ENCODE results near the gene CREG2. TPM values are rescaled to one million over a fixed set of nuclear protein-coding genes. Genes with fewer than 3 reads are reported as not detected.

The CREG2 gene
- total RNA-seq, 4 donors from 2014 or later, result under 0.01 to 0.16 TPM; not detected in 2

DNA sequence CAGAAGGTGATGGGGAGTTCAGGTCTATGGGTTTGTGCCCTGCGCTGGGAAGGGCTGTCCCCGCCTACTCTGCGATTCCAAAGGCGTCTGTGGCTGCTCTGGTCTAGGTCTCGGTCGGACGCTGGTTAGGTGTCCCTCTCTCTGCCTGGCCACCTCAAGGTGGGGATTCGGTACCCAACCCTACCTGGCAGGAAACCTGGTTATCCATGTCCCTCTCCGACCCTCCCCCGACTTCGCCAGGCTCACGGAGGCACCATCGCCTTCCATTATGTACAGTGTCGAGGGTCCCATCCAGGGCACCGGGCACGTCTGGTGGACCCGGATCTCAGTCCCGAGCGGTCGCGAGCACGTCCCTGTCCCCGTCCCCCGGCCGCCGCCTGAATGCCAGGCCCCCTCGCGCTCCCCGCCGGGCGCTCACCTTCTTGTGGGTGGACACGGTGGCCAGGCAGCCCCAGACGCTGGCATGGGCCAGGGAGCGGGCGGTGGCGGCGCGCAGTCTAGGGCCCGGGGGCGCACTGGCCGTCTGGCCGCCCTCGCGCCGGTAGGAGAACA, 628 bp downstream of the CREG2 start:
- peak overlapping the region in 3 of 4 donors; percentile 21 to 61 (median 40) for H3K4me3 ChIP-seq
- H3K27ac ChIP-seq, result no peak overlapping the region
- peaks cover 67% of the 10 kb centered on the region for H3K27me3 ChIP-seq
- TF ChIP-seq POLR2AphosphoS5 (IDR thresholded peaks at IDR 0.05), result no peak
- no peak for TF ChIP-seq EP300 (IDR thresholded peaks at IDR 0.05; ENCODE audit: low read depth)
- TF ChIP-seq POLR2A (IDR thresholded peaks at IDR 0.05), result no peak
- TF ChIP-seq, protein P1, sequence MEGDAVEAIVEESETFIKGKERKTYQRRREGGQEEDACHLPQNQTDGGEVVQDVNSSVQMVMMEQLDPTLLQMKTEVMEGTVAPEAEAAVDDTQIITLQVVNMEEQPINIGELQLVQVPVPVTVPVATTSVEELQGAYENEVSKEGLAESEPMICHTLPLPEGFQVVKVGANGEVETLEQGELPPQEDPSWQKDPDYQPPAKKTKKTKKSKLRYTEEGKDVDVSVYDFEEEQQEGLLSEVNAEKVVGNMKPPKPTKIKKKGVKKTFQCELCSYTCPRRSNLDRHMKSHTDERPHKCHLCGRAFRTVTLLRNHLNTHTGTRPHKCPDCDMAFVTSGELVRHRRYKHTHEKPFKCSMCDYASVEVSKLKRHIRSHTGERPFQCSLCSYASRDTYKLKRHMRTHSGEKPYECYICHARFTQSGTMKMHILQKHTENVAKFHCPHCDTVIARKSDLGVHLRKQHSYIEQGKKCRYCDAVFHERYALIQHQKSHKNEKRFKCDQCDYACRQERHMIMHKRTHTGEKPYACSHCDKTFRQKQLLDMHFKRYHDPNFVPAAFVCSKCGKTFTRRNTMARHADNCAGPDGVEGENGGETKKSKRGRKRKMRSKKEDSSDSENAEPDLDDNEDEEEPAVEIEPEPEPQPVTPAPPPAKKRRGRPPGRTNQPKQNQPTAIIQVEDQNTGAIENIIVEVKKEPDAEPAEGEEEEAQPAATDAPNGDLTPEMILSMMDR (IDR thresholded peaks at IDR 0.05), result no peak
- in situ Hi-C loops (cut with MboI; ENCODE audit: low pct_ligation_motif_present in 1 of 4, low pct_unique_long_range_greater_than_20kb in 1 of 4, low sequenced_read_pairs in 3 of 4), result no loop called here
- 1% methylated on average over 40 of the region's 45 CpGs; no CpG with 5 or more reads in 1 of the 2 donors for WGBS, 2 donors (ENCODE audit: low coverage in 1 of 2)
- no peaks in the 10 kb centered on the region for H3K36me3 ChIP-seq
- no peak for DNase-seq
- H3K4me1 ChIP-seq, result peaks cover 5 to 14% (median 11%) of the 10 kb centered on the region in 4 donors
- H3K9me3 ChIP-seq, result no peaks in the 10 kb centered on the region
- intact Hi-C loops (cut with DNase I; ENCODE audit: low total_unique reads), result no loop called here

DNA sequence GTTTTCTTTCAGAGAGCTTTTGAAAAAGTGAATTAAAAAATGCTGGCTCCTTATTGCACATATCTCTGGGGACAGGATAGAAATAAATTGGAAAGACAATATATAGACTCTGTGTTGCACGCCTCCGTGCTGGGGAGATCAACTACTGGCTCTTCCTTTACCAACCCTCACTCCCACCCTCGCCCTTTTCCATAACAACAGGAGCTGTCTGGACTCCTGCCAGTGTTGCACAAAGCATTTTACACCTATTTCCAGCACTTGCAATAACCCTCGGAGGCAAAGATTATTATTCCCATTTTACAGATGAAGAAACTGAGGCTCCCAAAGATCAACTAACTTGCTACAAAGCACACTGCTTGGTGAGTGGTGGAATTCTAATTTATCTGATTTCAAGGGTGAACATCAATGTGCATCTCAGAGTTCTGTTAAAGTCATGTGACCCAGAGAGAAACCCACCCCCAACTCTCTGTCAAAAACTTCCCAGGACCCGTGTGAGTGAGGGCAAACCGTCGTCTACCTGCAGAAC, 4.2 kb downstream of the CREG2 start:
- H3K27ac ChIP-seq, result no peak overlapping the region
- 77% methylated on average over 7 of the region's 7 CpGs; no CpG with 5 or more reads in 1 of the 2 donors for WGBS, 2 donors (ENCODE audit: low coverage in 1 of 2)

DNA sequence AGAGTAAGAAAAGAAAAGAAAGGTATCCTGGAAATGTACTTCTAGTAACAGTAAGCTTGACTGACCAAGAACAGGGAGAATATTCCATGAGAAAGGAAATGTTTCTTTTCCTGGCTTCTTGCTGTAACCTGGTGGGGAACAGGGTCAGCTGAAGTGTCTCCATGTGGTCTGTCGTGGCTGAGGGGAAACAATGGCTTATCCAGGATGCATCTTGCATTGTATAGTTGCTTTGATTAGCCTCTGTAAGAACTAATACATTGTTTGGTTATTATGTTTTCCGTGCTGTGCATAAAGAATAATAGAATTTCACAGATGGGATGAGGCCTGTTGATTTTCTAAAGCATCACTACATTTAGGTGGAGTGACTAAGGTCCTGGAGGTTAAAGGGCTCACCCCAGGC, 4.9 kb downstream of the CREG2 start:
- no peak for DNase-seq
- Histone ChIP-seq H3K27ac (no peak overlapping the region), H3K4me1 (peaks cover under 1 to 11% (median 8%) of the 10 kb centered on the region in 4 donors), H3K9me3 (no peaks in the 10 kb centered on the region), H3K36me3 (no peaks in the 10 kb centered on the region), H3K4me3 (no peak overlapping the region), H3K27me3 (peaks cover 37% of the 10 kb centered on the region)
- 88% methylated on average over 2 of the region's 2 CpGs; no CpG with 5 or more reads in 1 of the 2 donors for WGBS, 2 donors (ENCODE audit: low coverage in 1 of 2)
- in situ Hi-C loops (cut with MboI; ENCODE audit: low pct_ligation_motif_present in 1 of 4, low pct_unique_long_range_greater_than_20kb in 1 of 4, low sequenced_read_pairs in 3 of 4), result no loop called here
- TF ChIP-seq POLR2AphosphoS5 (IDR thresholded peaks at IDR 0.05) (no peak), EP300 (IDR thresholded peaks at IDR 0.05; ENCODE audit: low read depth) (no peak), POLR2A (IDR thresholded peaks at IDR 0.05) (no peak)
- TF ChIP-seq, protein P1 (IDR thresholded peaks at IDR 0.05), result no peak
- intact Hi-C loops (cut with DNase I; ENCODE audit: low total_unique reads), result no loop called here

More for the DNA sequence above, 4.2 kb downstream of the CREG2 start:
- H3K9me3 ChIP-seq, result no peaks in the 10 kb centered on the region
- TF ChIP-seq POLR2A (IDR thresholded peaks at IDR 0.05) (no peak), EP300 (IDR thresholded peaks at IDR 0.05; ENCODE audit: low read depth) (no peak), POLR2AphosphoS5 (IDR thresholded peaks at IDR 0.05) (no peak)
- TF ChIP-seq, protein P1 (IDR thresholded peaks at IDR 0.05), result no peak
- DNase-seq, result no peak
- H3K4me3 ChIP-seq, result no peak overlapping the region
- in situ Hi-C loops (cut with MboI; ENCODE audit: low pct_ligation_motif_present in 1 of 4, low pct_unique_long_range_greater_than_20kb in 1 of 4, low sequenced_read_pairs in 3 of 4) (no loop called here), intact Hi-C loops (cut with DNase I; ENCODE audit: low total_unique reads) (no loop called here)
- peaks cover 43% of the 10 kb centered on the region for H3K27me3 ChIP-seq
- H3K4me1 ChIP-seq, result peaks cover 5 to 14% (median 11%) of the 10 kb centered on the region in 4 donors
- no peaks in the 10 kb centered on the region for H3K36me3 ChIP-seq

DNA sequence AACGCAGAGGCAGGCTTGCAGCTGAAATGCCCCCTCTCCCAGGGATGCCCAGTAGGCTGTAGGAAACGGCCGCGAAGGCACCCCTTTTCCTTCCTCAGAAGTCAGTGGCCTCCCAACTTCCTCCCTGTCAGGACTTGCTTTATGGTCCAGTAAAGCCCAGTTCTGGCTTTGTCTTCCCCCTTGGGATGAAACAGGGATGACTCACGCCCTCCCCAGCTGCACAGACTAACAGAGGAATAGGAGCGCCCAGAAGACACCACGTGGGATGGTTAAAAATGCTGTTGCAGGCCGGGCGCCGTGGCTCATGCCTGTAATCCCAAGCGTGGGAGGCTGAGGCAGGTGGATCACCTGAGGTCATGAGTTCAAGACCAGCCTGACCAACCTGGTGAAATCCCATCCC, 6.9 kb downstream of the CREG2 start:
- in situ Hi-C loops (cut with MboI; ENCODE audit: low pct_ligation_motif_present in 1 of 4, low pct_unique_long_range_greater_than_20kb in 1 of 4, low sequenced_read_pairs in 3 of 4), result no loop called here
- Histone ChIP-seq H3K4me3 (no peak overlapping the region), H3K9me3 (no peaks in the 10 kb centered on the region), H3K27me3 (peaks cover 16% of the 10 kb centered on the region), H3K4me1 (no peaks in the 10 kb centered on the region), H3K27ac (no peak overlapping the region), H3K36me3 (no peaks in the 10 kb centered on the region)
- 40 to 81% methylated on average over 1 to 11 of the region's 11 CpGs for WGBS, 2 donors (ENCODE audit: low coverage in 1 of 2)
- intact Hi-C loops (cut with DNase I; ENCODE audit: low total_unique reads), result no loop called here
- TF ChIP-seq POLR2A (IDR thresholded peaks at IDR 0.05) (no peak), POLR2AphosphoS5 (IDR thresholded peaks at IDR 0.05) (no peak), EP300 (IDR thresholded peaks at IDR 0.05; ENCODE audit: low read depth) (no peak)
- TF ChIP-seq, protein P1 (IDR thresholded peaks at IDR 0.05), result no peak
- DNase-seq, result no peak

Measured in transverse colon (tissue), 4 donors.